ENCODE results near the gene OR2A14. TPM values are rescaled to one million over a fixed set of nuclear protein-coding genes. Genes with fewer than 3 reads are reported as not detected.
"Not testable (repeated sequence)": the region's sequence is repeated elsewhere in the genome, so short reads cannot be mapped to it uniquely, and the experiment has no call there.

Gene OR2A14
- total RNA-seq, 1 donor: not detected

DNA sequence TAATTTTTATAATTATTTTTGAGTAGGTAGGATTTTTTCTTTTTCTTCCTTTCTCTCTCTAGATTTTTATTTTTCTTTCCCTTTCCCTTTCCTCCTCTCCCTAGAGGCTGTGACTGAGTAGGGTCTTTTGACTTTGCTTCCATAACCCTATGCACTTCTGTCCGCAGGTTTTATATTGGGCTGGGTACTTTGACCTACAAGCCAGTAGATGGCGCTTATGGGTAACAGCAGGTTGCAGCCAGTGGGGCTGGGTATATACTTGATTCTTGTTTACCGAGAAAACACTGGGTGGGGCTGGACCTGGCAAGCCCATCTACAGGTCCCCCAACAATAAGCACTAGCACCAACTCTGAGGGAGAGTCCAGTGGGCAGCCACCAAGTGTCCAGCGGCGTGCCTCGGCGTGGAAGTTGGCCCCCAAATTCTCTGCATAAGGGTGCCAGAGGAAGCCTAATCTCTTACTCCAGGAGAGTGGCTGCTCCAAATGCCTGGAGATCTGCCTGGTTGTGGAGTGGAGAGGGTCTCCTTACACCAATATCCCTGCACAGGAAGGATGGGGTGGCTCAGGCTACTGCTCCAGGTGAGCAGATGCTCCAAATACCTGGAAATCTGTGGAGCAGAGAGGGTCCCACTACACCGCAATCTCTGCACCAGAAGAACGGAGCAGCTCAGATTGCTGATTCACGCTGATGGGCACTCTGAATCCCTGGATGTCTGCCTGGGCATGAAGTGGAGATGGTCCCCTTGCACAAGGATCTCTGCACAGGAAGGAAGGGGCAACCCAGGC is 55.6 kb downstream of the OR2A14 start:
- H3K4me1 ChIP-seq (ENCODE audit: insufficient read depth, low read length); H3K36me3 ChIP-seq (ENCODE audit: insufficient read depth, low read length); H3K4me2 ChIP-seq (ENCODE audit: insufficient read depth, low read length); H4K20me1 ChIP-seq (ENCODE audit: insufficient read depth, low read length); H3K4me3 ChIP-seq (ENCODE audit: insufficient read depth, low read length); H3K9me3 ChIP-seq (ENCODE audit: low read depth, low read length); H2AFZ ChIP-seq (ENCODE audit: low read length); H3K27me3 ChIP-seq (ENCODE audit: insufficient read depth, low read length); DNase-seq (ENCODE audit: insufficient read length, low spot score, missing footprints); H3K27ac ChIP-seq (ENCODE audit: low read depth, low read length); H3K79me2 ChIP-seq (ENCODE audit: insufficient read depth, low read length): not testable (repeated sequence)
- peak; percentile 39 for TF ChIP-seq CTCF (IDR thresholded peaks at IDR 0.05; ENCODE audit: extremely low read depth, low read depth, low read length)

GRCh38 chr7:144179165-144179479 is 56.1 kb downstream of the OR2A14 start:
- H2AFZ ChIP-seq (ENCODE audit: low read length); H3K36me3 ChIP-seq (ENCODE audit: insufficient read depth, low read length); H3K4me3 ChIP-seq (ENCODE audit: insufficient read depth, low read length); H4K20me1 ChIP-seq (ENCODE audit: insufficient read depth, low read length); H3K9me3 ChIP-seq (ENCODE audit: low read depth, low read length); H3K79me2 ChIP-seq (ENCODE audit: insufficient read depth, low read length); H3K27ac ChIP-seq (ENCODE audit: low read depth, low read length); H3K4me1 ChIP-seq (ENCODE audit: insufficient read depth, low read length); H3K4me2 ChIP-seq (ENCODE audit: insufficient read depth, low read length); H3K27me3 ChIP-seq (ENCODE audit: insufficient read depth, low read length); DNase-seq (ENCODE audit: insufficient read length, low spot score, missing footprints): not testable (repeated sequence)

Small RNA genes lying within 50 kb of the gene (small RNA-seq; reads per million reads assigned to genes)
- gene OR2A41P: not detected

Other genes with a start within 250 kb of the OR2A14 start
- 57.2 and 77.1 TPM in 2 replicates for gene TCAF1, start 221.0 kb upstream of the OR2A14 start, total RNA-seq
- gene OR2F2, start 187.9 kb upstream of the OR2A14 start, total RNA-seq: not detected in 2 replicates
- 0.72 TPM in 1 of 2 replicates, not detected in the other for gene OR2F1, start 168.3 kb upstream of the OR2A14 start, total RNA-seq
- not detected in 2 replicates for gene OR6B1, start 122.9 kb upstream of the OR2A14 start, total RNA-seq
- not detected in 2 replicates for gene OR2A5, start 74.2 kb upstream of the OR2A14 start, total RNA-seq
- not detected in 2 replicates for gene OR2A25, start 53.4 kb upstream of the OR2A14 start, total RNA-seq
- gene OR2A12, start 36.9 kb upstream of the OR2A14 start, total RNA-seq: not detected in 2 replicates
- gene OR2A2, start 13.6 kb upstream of the OR2A14 start, total RNA-seq: not detected in 2 replicates
- gene CTAGE4, start 60.3 kb downstream of the OR2A14 start, total RNA-seq: 0.36 and 2.4 TPM in 2 replicates
- gene ARHGEF35, start 72.7 kb downstream of the OR2A14 start, total RNA-seq: 2.4 and 3.6 TPM in 2 replicates
- under 0.01 TPM in 1 of 2 replicates, not detected in the other for gene OR2A42, start 116.4 kb downstream of the OR2A14 start, total RNA-seq
- 1.1 and 2.7 TPM in 2 replicates for gene OR2A7, start 141.6 kb downstream of the OR2A14 start, total RNA-seq
- 1.4 and 2.4 TPM in 2 replicates for gene CTAGE8, start 146.1 kb downstream of the OR2A14 start, total RNA-seq
- gene OR2A1, start 189.2 kb downstream of the OR2A14 start, total RNA-seq: 0.29 and 0.36 TPM in 2 replicates
- gene ARHGEF5, start 232.2 kb downstream of the OR2A14 start, total RNA-seq: 4.7 and 8.5 TPM in 2 replicates

Data from osteoblast (primary cell).